ENCODE results near the gene FAM217A.
A peak's percentile ranks its signal among the peaks of the same experiment; 100 is the strongest.
"Not testable (repeated sequence)": the region's sequence is repeated elsewhere in the genome, so short reads cannot be mapped to it uniquely, and the experiment has no call there.

FAM217A gene

GRCh38 chr6:4078691-4079471 is at the start of gene FAM217A:
TSS of gene FAM217A (minus strand) at chr6:4079137. CDS start at chr6:4077414, 1,723 bp downstream.
- no peak for DNase-seq (ENCODE audit: low read depth)

DNA sequence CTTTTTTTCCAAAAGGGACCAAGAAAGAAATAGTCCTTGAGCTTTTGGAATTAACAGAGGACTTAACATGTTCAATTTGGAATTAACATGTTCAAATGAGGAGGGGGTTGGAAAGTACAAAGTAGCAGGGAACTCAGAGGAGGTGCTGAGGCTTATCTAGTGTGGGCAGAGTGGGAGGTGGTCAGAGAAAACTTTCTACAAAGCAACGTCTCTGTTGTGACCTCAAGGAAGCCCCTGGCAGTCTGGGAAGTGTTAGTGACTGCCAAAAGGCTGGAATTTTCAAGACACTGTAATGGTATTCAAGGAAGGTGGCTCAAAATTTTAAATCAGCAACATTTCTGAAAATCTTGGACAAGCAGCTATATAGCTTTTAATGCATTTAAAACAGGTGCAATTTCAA is 49.1 kb upstream of the FAM217A start:
- no peak for DNase-seq (ENCODE audit: low read depth)

- DNase-seq (ENCODE audit: low read depth) = peak; percentile 77
Measured at GRCh38 chr6:4125933-4126864, 47.3 kb upstream of the FAM217A start.

- no peak for DNase-seq (ENCODE audit: low read depth)
Measured at GRCh38 chr6:4125500-4125899, 46.6 kb upstream of the FAM217A start.

DNA sequence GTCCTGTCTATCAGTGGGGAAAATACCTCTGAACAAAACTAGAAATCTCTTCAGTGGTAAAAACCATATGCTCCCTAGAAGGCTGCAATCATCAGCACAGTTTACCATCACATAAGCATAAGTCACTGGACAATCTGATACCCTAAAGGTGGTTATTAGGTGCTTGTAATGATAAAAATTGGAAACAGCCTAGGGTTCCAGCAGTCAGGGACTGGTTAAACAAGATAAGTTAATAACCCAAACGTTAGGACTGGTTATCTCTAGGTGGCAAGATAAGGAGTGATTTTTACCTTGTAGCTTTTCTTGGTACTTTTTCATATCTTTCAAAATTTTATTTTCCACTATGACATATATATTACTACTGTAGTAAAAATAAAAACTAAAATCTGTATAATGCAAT is 45.4 kb upstream of the FAM217A start:
- no peak for DNase-seq (ENCODE audit: low read depth)

- no peak for DNase-seq (ENCODE audit: low read depth)
Measured at GRCh38 chr6:4115741-4116140, 36.8 kb upstream of the FAM217A start.

- DNase-seq (ENCODE audit: low read depth) = no peak
Measured at GRCh38 chr6:4114123-4114522, 35.2 kb upstream of the FAM217A start.

- no peak for DNase-seq (ENCODE audit: low read depth)
Measured at GRCh38 chr6:4113649-4114048, 34.7 kb upstream of the FAM217A start.

DNA sequence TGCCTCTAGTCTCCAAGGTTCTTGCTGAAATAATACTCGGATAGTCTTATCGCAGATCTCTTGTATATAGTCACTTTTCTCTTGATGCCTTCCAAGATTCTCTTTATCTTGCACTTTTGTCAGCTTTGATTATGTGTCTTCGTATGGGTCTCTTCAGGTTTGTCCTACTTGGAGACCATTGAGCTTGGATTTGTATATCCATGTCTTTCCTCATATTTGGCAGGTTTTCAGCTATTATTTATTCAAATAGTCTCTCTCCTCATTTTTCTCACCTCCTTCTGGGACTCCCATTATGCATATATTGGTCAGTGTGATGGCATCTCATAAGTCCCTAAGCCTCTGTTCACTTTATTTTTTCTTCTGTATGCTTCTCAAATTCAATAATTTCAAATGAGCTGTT is 33.4 kb upstream of the FAM217A start:
- DNase-seq (ENCODE audit: low read depth) = no peak

GRCh38 chr6:4109363-4109815 is 30.5 kb upstream of the FAM217A start:
- DNase-seq (ENCODE audit: low read depth) = not testable (repeated sequence)

DNA sequence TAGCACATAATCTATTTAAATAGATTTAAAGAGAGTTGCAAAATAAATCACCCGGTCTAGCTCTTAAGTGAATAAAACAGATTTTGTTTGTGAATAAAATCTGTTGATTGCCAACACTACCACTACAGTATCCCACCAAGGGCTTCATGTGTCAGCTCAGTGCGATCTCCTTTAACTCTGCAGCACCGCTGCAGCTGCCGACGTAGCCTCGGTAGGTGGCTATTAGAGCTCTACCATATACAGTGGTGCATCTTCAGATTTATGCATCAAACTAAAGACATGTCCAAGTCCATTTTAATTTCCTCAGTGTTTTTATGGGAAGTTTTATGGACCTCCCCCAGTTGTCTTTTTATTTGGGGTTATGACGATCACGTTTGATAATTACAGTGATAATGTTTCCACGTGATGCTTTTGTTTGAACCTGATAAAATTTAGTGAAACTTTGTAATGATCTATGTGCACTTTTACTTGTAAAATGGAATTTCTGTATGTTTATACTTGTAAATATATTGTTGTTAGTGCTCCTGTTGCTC is 29.7 kb upstream of the FAM217A start:
- no peak for DNase-seq (ENCODE audit: low read depth)

- no peak for DNase-seq (ENCODE audit: low read depth)
Measured at GRCh38 chr6:4107873-4108272, 28.9 kb upstream of the FAM217A start.

GRCh38 chr6:4105980-4106536 is 27.1 kb upstream of the FAM217A start:
- no peak for DNase-seq (ENCODE audit: low read depth)

DNA sequence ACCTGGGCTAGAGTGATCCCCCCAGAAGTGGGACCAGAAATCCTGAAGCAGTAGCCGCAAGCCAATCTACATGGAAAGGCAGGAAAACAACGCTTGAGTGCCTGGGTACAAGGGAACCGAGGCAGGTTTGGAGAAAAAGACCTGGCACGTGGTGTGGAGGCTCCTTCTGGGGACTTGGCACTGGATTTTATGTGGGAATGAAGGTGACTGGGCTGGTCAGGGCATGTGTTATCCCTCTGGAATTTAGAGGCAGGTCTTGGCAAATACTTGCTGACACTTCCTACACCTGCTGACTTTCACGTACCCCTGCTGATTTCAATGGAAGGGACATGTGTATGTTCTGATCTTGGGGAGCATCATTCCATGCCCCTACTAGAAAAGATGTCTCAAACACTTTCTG is 25.0 kb upstream of the FAM217A start:
- DNase-seq (ENCODE audit: low read depth) = no peak

GRCh38 chr6:4102687-4103244 is 23.8 kb upstream of the FAM217A start:
- DNase-seq (ENCODE audit: low read depth) = no peak

DNA sequence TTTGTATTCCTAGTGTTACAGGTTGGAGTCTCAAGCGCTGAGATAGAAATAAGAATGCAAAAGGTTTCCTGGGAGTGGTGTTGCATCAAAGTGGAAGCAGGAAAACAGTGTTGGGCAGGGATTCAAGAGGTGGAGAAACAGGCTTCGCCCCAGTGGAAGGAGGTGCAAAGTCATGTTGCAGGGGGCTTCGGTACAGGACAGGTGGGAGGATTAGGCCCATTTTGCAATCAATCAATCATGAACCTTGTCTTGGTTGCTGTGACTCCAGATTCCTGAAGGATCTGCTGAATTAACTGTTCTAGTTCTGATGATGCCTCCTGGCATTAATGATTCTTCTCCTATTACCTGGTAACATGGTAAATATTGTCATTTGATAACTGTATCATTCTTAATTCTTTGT is 22.4 kb upstream of the FAM217A start:
- DNase-seq (ENCODE audit: low read depth) = no peak

GRCh38 chr6:4100655-4101054 is 21.7 kb upstream of the FAM217A start:
- DNase-seq (ENCODE audit: low read depth) = no peak

GRCh38 chr6:4093288-4093687 is 14.4 kb upstream of the FAM217A start:
- no peak for DNase-seq (ENCODE audit: low read depth)

DNA sequence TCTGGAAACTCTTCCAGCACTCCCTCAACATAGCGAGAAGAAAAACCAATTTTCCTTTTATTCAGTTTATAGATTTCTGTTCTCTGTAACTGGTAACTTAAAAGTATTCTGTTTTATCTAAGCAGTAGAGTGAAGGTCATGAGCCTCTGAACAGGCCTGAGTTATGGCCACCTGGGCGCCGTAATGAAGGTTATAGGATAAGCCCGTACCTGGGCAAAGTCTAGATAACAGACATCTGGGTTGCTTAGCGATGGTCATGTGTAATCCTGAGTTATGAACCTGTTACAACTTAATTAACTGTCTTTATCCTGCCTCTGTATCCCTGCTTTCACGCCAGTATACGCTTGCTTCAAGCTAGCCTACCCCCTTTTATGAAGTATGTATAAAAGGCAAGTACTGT is 13.0 kb upstream of the FAM217A start:
- DNase-seq (ENCODE audit: low read depth) = no peak

DNA sequence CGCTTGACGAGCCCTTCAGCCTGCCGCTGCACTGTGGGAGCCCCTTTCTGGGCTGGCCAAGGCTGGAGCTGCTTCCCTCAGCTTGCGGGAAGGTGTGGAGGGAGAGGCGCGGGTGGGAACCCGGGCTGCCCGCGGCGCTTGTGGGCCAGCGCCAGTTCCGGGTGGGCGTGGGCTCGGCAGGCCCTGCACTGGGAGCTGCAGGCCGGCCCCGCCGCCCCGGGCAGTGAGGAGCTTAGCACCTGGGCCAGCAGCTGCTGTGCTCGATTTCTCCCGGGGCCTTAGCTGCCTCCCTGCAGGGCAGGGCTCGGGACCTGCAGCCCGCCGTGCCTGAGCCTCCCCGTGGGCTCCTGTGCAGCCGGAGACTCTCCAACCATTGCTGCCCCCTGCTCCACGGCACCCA is 11.1 kb upstream of the FAM217A start:
- DNase-seq (ENCODE audit: low read depth) = not testable (repeated sequence)

GRCh38 chr6:4088704-4089103 is 9.8 kb upstream of the FAM217A start:
- no peak for DNase-seq (ENCODE audit: low read depth)

DNA sequence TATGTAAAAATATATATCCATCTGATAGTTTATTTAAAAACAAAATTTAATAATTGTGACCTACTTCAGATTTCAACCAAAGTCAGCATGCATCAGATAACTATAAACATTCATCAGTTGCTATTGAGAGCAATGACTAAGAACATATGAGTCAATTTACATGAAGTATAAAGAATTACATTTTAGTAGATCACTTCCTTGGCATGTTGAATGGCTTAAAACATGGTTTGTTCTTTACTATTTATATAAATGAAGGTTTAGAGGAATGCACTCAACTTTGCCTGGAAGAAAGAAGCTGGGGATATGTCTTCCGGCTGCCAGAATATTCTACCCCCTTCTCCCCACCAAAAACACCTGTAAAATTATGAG is 6.4 kb upstream of the FAM217A start:
- no peak for DNase-seq (ENCODE audit: low read depth)

Data from GM04503 (cell line).